ENCODE measurements around the gene PNLIP. TPM values are rescaled to one million over a fixed set of nuclear protein-coding genes. Genes with fewer than 3 reads are reported as not detected.

Gene PNLIP
- total RNA-seq, 4 donors from 2014 or later, result not detected

GRCh38 chr10:116538992-116539391 is 6.7 kb upstream of the PNLIP start:
- TF ChIP-seq POLR2A (IDR thresholded peaks at IDR 0.05), result no peak
- no peak for TF ChIP-seq CTCF (IDR thresholded peaks at IDR 0.05)
- Histone ChIP-seq H3K27ac (no peak overlapping the region), H3K4me3 (no peak overlapping the region), H3K27me3 (no peaks in the 10 kb centered on the region), H3K4me1 (no peaks in the 10 kb centered on the region), H3K9me3 (no peaks in the 10 kb centered on the region), H3K36me3 (no peaks in the 10 kb centered on the region)
- intact Hi-C loops (cut with DNase I), result no loop called here
- DNase-seq, result no peak

GRCh38 chr10:116540814-116541213 is 4.9 kb upstream of the PNLIP start:
- H3K36me3 ChIP-seq, result no peaks in the 10 kb centered on the region
- TF ChIP-seq CTCF (IDR thresholded peaks at IDR 0.05), result no peak
- TF ChIP-seq POLR2A (IDR thresholded peaks at IDR 0.05), result no peak
- H3K4me3 ChIP-seq, result no peak overlapping the region
- 84 to 85% methylated on average over 2 of the region's 2 CpGs for WGBS, 2 donors
- no peak overlapping the region for H3K27ac ChIP-seq
- no peaks in the 10 kb centered on the region for H3K27me3 ChIP-seq
- DNase-seq, result no peak
- no peaks in the 10 kb centered on the region for H3K9me3 ChIP-seq
- intact Hi-C loops (cut with DNase I), result no loop called here
- H3K4me1 ChIP-seq, result no peaks in the 10 kb centered on the region

GRCh38 chr10:116542007-116542677 is 3.6 kb upstream of the PNLIP start:
- intact Hi-C loops (cut with DNase I), result no loop called here
- no peak overlapping the region for H3K27ac ChIP-seq
- H3K4me3 ChIP-seq, result no peak overlapping the region
- no peaks in the 10 kb centered on the region for H3K36me3 ChIP-seq
- H3K4me1 ChIP-seq, result no peaks in the 10 kb centered on the region
- TF ChIP-seq CTCF (IDR thresholded peaks at IDR 0.05), result no peak
- TF ChIP-seq POLR2A (IDR thresholded peaks at IDR 0.05), result no peak
- H3K9me3 ChIP-seq, result no peaks in the 10 kb centered on the region
- no peak for DNase-seq
- no peaks in the 10 kb centered on the region for H3K27me3 ChIP-seq

- H3K27ac ChIP-seq, result no peak overlapping the region
- H3K9me3 ChIP-seq, result no peaks in the 10 kb centered on the region
- TF ChIP-seq CTCF (IDR thresholded peaks at IDR 0.05) (no peak), POLR2A (IDR thresholded peaks at IDR 0.05) (no peak)
- DNase-seq, result no peak
- no peak overlapping the region for H3K4me3 ChIP-seq
- intact Hi-C loops (cut with DNase I), result no loop called here
- H3K27me3 ChIP-seq, result no peaks in the 10 kb centered on the region
- 53 to 57% methylated on average over 1 of the region's 1 CpG for WGBS, 2 donors
- H3K36me3 ChIP-seq, result no peaks in the 10 kb centered on the region
- H3K4me1 ChIP-seq, result no peaks in the 10 kb centered on the region
Observed at GRCh38 chr10:116545122-116545521, 609 bp upstream of the PNLIP start.

DNA sequence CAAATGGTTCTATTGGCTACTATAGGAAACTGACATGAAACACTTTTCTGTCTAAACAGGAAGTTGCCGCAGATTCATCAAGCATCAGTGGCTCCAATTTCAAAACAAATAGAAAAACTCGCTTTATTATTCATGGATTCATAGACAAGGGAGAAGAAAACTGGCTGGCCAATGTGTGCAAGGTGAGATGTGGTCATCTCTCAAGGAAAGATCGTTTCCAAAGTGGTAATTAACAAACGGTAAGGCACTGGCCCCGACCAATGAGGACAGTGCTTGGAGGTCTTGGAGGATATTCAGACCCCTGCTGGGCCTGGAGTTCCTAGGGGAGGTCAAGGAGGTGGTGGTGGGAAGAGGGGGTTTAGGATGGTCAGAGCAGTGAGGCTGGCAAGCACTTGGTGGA is 2.6 kb downstream of the PNLIP start:
- Histone ChIP-seq H3K27me3 (no peaks in the 10 kb centered on the region), H3K27ac (no peak overlapping the region), H3K36me3 (no peaks in the 10 kb centered on the region), H3K4me3 (no peak overlapping the region), H3K4me1 (no peaks in the 10 kb centered on the region), H3K9me3 (no peaks in the 10 kb centered on the region)
- 74 to 76% methylated on average over 5 of the region's 5 CpGs for WGBS, 2 donors
- TF ChIP-seq CTCF (IDR thresholded peaks at IDR 0.05) (no peak), POLR2A (IDR thresholded peaks at IDR 0.05) (no peak)
- intact Hi-C loops (cut with DNase I), result no loop called here
- DNase-seq, result no peak

All from esophagus squamous epithelium (tissue), 5 donors.